Testis (tissue), 2 donors: ENCODE results near the gene TTC7B.

Experiments used
- CTCF ChIP-seq, 3 experiments: fragments of 450-650 bp in 2 of 3; fragments of 200-600 bp in 1 of 3; sonication (generic) in 1 of 3; IDR thresholded peaks; one replicate each; pipeline ENCODE4 v1.5.1; 2016 to 2019; ENCODE audit warnings: antibody characterized with exemption in 3 of 3, mild to moderate bottlenecking in 2 of 3, moderate library complexity in 1 of 3
- POLR2A ChIP-seq: fragments of 450-650 bp; IDR thresholded peaks from one replicate; pipeline ENCODE4 v1.6.1; 2017; ENCODE audit warnings: antibody characterized with exemption, mild to moderate bottlenecking, moderate library complexity

GRCh38 chr14:90663680-90664079 is 152.6 kb downstream of the TTC7B start:
- no peak for TF ChIP-seq CTCF (IDR thresholded peaks at IDR 0.05)
- no peak for TF ChIP-seq POLR2A
